HepG2 (cell line): Measurements from ENCODE around the gene ATP9A. TPM values are rescaled to one million over a fixed set of nuclear protein-coding genes. Genes with fewer than 3 reads are reported as not detected.
A peak's percentile ranks its signal among the peaks of the same experiment; 100 is the strongest.

Source experiments
- ATF6 ChIP-seq: sonication (generic); formaldehyde crosslinking; conservative IDR thresholded peaks from 2 replicates; pipeline ENCODE4 v1.4.0; 2020; ENCODE audit warnings: missing genetic modification reagents
- ELF1 ChIP-seq: sonication (generic); formaldehyde crosslinking; IDR thresholded peaks from 2 replicates; pipeline ENCODE4 v1.4.0; 2020; ENCODE audit warnings: missing genetic modification reagents
- GLI4 ChIP-seq: sonication (generic); formaldehyde crosslinking; IDR thresholded peaks from 2 replicates; pipeline ENCODE4 v1.5.1; 2020; ENCODE audit warnings: missing genetic modification reagents, mild to moderate bottlenecking, moderate library complexity, borderline replicate concordance
- JUND ChIP-seq: sonication (generic); formaldehyde crosslinking; IDR thresholded peaks from 2 replicates; pipeline ENCODE4 v1.8.0; 2022; ENCODE audit warnings: mild to moderate bottlenecking, missing genetic modification reagents
- KMT2A ChIP-seq: sonication (generic); formaldehyde crosslinking; IDR thresholded peaks from 2 replicates; pipeline ENCODE4 v1.4.0; 2020; ENCODE audit warnings: missing genetic modification reagents
- MTA1 ChIP-seq: sonication (generic); formaldehyde crosslinking; IDR thresholded peaks from 2 replicates; pipeline ENCODE4 v1.4.0; 2020; ENCODE audit warnings: missing genetic modification reagents, mild to moderate bottlenecking, borderline replicate concordance
- MXD3 ChIP-seq: IDR thresholded peaks from 2 replicates; pipeline ENCODE4 v1.6.1; 2016; ENCODE audit warnings: mild to moderate bottlenecking, missing biosample characterization, missing genetic modification reagents
- NONO ChIP-seq, 2 experiments: fragments of 450-650 bp in 1 of 2; sonication (generic) in 1 of 2; formaldehyde crosslinking in 1 of 2; IDR thresholded peaks in 1 of 2; conservative IDR thresholded peaks in 1 of 2; 2 replicates each; pipeline versions ENCODE4 v1.6.1 to v1.8.0; 2017 to 2022; ENCODE audit warnings: mild to moderate bottlenecking in 1 of 2, missing genetic modification reagents in 1 of 2, moderate library complexity in 1 of 2
- SMC3 ChIP-seq: IDR thresholded peaks from 2 replicates; pipeline ENCODE4 v1.6.1; 2011; ENCODE audit warnings: low read length, improper control_type of control experiment
- SRSF1 ChIP-seq: fragments of 200-400 bp; formaldehyde crosslinking; optimal IDR thresholded peaks from 2 replicates; pipeline ENCODE3; 2017; ENCODE audit warnings: mild to moderate bottlenecking, low read depth, low read length, moderate library complexity
- TCF7L2 ChIP-seq: IDR thresholded peaks from 2 replicates; pipeline ENCODE4 v1.6.1; 2011; ENCODE audit warnings: mild to moderate bottlenecking, low read depth, low read length, moderate library complexity
- TGIF2 ChIP-seq: IDR thresholded peaks from 2 replicates; pipeline ENCODE4 v1.6.1; 2016; ENCODE audit warnings: control low read depth, missing compliant biosample characterization
- THAP9 ChIP-seq: sonication (generic); formaldehyde crosslinking; IDR thresholded peaks from 2 replicates; pipeline ENCODE4; 2020; ENCODE audit warnings: missing genetic modification reagents, mild to moderate bottlenecking, borderline replicate concordance
- TMF1 ChIP-seq: sonication (generic); formaldehyde crosslinking; IDR thresholded peaks from 2 replicates; pipeline ENCODE4 v1.8.1; 2022; ENCODE audit warnings: low read depth, missing genetic modification reagents
- TP53 ChIP-seq: sonication (generic); formaldehyde crosslinking; conservative IDR thresholded peaks from 2 replicates; pipeline ENCODE4 v1.4.0; 2020; ENCODE audit warnings: missing genetic modification reagents
- ZBTB34 ChIP-seq: sonication (generic); formaldehyde crosslinking; IDR thresholded peaks from 2 replicates; pipeline ENCODE4 v1.8.0; 2022; ENCODE audit warnings: mild to moderate bottlenecking, missing genetic modification reagents
- ZBTB38 ChIP-seq: sonication (generic); formaldehyde crosslinking; IDR thresholded peaks from 2 replicates; pipeline ENCODE4 v1.5.1; 2020; ENCODE audit warnings: mild to moderate bottlenecking, missing genetic modification reagents
- ZFP82 ChIP-seq: sonication (generic); formaldehyde crosslinking; IDR thresholded peaks from 2 replicates; pipeline ENCODE4 v1.5.1; 2020; ENCODE audit warnings: mild to moderate bottlenecking, missing genetic modification reagents, borderline replicate concordance
- ZNF335 ChIP-seq: sonication (generic); formaldehyde crosslinking; IDR thresholded peaks from 2 replicates; pipeline ENCODE4 v1.4.0; 2020; ENCODE audit warnings: missing genetic modification reagents
- ZNF383 ChIP-seq: sonication (generic); formaldehyde crosslinking; IDR thresholded peaks from 2 replicates; pipeline ENCODE4 v1.4.0; 2020; ENCODE audit warnings: missing genetic modification reagents, mild to moderate bottlenecking, borderline replicate concordance
- ZNF598 ChIP-seq: sonication (generic); formaldehyde crosslinking; IDR thresholded peaks from 2 replicates; pipeline ENCODE4 v1.5.1; 2020; ENCODE audit warnings: mild to moderate bottlenecking, missing genetic modification reagents, borderline replicate concordance
- polyA plus RNA-seq, 8 experiments: library from polyadenylated mRNA; depleted of rRNA in 3 of 8; stranded (reverse) in 7 of 8; unstranded in 1 of 8; fragments of >200 nt; fragmentation: Illumina TruSeq in 4 of 8; extraction: Trizol in 4 of 8; gene quantifications; 2 replicates each; pipeline versions ENCODE4 v1.2.1 to v1.2.3, GENCODE V29; 2011 to 2016; ENCODE audit warnings: low read depth in 4 of 8, missing spikeins in 1 of 8, mixed read lengths in 1 of 8; ENCODE audit not compliant: insufficient read depth in 1 of 8
- total RNA-seq, 5 experiments: library from RNA; depleted of rRNA; stranded (reverse); fragments of >200 nt; fragmentation: Illumina TruSeq; extraction: Trizol; gene quantifications; 2 replicates each; pipeline ENCODE4 v1.2.3, GENCODE V29; 2016; ENCODE audit warnings: low read depth in 1 of 5

Gene ATP9A
- total and polyA plus RNA-seq, 2 of the 13 experiments (the other 11 are each of a cell fraction or from before 2014, with no cell fraction given): 11.8 to 18.5 TPM

- TF ChIP-seq ZNF335 (CRISPR knock-in tag) (no peak), MTA1 (CRISPR knock-in tag) (no peak), ZNF383 (CRISPR knock-in tag) (no peak), TP53 (CRISPR knock-in tag) (no peak), ZBTB38 (peak; percentile 50; the same call in 1 of the 2 replicates), ELF1 (CRISPR knock-in tag) (no peak), TMF1 (CRISPR knock-in tag) (no peak), SRSF1 (no peak), NONO (IDR thresholded peaks at IDR 0.05) (no peak), NONO (CRISPR knock-in tag; conservative IDR thresholded peaks at IDR 0.05) (peak; percentile 62; the same call in 1 of the 2 replicates), THAP9 (0 out of 2 replicates have a peak, but pooled peaks have one; percentile 2), ZNF598 (CRISPR knock-in tag) (no peak), ZFP82 (CRISPR knock-in tag) (no peak), ATF6 (CRISPR knock-in tag) (no peak), MXD3 (CRISPR knock-in tag) (no peak), TGIF2 (CRISPR knock-in tag) (no peak), ZBTB34 (CRISPR knock-in tag) (peak; percentile 81; the same call in 1 of the 2 replicates), KMT2A (0 out of 2 replicates have a peak, but pooled peaks have one; percentile 53), GLI4 (no peak), TCF7L2 (no peak), SMC3 (no peak), JUND (CRISPR knock-in tag) (no peak)
Observed at GRCh38 chr20:51647674-51648570, 120.3 kb downstream of the ATP9A start (continued).
